GM21737 (cell line): ENCODE measurements around the gene GTPBP6.
"Not testable (repeated sequence)": the region's sequence is repeated elsewhere in the genome, so short reads cannot be mapped to it uniquely, and the experiment has no call there.

ENCODE experiments used
- ATAC-seq: cut with Tn5 transposase; IDR thresholded peaks from one replicate; pipeline ENCODE4 v1.9.1; 2021; ENCODE audit warnings: mild to moderate bottlenecking, moderate library complexity; ENCODE audit not compliant: unreplicated experiment

The GTPBP6 gene

DNA sequence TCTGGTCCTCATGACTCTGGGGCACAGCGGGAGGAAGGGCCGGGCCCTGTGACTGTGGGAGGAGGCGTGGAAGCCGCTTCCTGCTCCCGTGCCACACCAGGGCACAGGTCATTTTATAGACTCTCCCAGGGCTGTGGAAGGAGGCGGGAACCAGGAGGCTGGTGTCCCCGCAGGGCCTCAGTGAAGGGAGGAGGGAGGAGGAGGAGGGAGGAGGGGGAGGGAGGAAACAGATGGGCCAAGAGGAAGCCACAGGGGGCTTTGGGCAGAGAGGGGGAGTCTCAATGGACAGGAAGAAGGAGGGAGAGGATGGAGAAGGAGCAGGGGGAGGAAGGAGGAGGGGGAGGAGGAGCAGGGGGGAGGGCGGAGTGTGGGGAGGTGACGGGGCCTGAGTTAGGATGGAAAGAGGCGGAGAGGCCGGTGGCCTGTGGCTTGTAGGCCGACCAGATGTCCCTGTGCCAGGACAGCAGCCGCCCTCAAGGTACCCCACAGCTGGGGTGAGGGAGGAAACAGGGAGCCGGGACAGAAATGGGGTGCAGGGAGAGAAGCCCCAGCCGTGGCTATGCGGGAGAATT, 43.6 kb downstream of the GTPBP6 start:
- ATAC-seq = no peak

GRCh38 chrX:270848-271367, 47.7 kb downstream of the GTPBP6 start:
- no peak for ATAC-seq

- ATAC-seq = no peak
Observed at GRCh38 chrX:267771-268261, 50.8 kb downstream of the GTPBP6 start.

GRCh38 chrX:265502-265901, 53.1 kb downstream of the GTPBP6 start:
- ATAC-seq = no peak

GRCh38 chrX:264634-265455, 53.8 kb downstream of the GTPBP6 start:
- ATAC-seq = no peak

- ATAC-seq = not testable (repeated sequence)
Observed at GRCh38 chrX:264006-264405, 54.6 kb downstream of the GTPBP6 start.

DNA sequence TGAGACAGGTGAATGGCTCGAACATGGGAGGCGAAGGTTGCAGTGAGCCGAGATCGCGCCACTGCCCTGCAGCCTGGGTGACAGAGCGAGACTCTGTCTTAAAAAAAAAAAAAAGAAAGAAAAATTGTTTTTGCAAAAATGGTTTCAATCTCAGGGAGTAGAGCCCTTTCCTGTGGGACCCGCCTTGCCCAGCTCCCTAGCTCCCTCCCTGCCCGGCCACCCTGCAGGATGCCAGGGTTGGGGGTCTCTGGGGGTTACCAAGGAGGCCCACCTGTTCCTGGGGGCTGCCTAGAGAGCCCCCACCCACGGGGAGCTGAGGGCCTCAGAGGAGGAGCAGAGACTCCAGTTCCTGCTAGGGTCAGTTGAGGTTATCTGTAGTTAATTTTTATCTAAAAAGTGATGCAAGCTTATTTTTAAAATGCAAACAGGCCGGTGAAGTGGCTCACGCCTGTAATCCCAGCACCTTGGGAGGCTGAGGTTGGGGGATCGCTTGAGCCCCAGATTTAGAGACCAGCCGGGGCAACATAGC, 56.2 kb downstream of the GTPBP6 start:
- ATAC-seq = peak; percentile 83

DNA sequence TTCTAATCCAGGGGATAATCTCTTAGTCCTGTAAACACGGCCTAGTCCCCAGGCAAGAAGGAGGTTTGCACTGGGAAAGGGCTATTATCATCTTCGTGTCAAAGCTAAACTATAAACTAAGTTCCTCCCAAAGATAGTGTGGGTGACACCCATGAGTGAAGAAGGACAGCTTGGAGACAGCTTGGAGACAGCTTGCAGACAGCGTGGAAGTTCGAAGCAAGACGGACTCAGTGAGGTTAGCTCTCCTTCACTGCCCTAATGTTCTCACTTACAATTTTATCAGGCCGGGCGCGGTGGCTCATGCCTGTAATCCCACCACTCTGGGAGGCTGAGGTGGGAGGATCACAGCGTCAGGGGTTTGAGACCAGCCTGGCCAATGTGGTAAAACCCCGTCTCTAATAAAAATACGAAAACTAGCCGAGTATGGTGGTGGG, 56.7 kb downstream of the GTPBP6 start:
- ATAC-seq = no peak

DNA sequence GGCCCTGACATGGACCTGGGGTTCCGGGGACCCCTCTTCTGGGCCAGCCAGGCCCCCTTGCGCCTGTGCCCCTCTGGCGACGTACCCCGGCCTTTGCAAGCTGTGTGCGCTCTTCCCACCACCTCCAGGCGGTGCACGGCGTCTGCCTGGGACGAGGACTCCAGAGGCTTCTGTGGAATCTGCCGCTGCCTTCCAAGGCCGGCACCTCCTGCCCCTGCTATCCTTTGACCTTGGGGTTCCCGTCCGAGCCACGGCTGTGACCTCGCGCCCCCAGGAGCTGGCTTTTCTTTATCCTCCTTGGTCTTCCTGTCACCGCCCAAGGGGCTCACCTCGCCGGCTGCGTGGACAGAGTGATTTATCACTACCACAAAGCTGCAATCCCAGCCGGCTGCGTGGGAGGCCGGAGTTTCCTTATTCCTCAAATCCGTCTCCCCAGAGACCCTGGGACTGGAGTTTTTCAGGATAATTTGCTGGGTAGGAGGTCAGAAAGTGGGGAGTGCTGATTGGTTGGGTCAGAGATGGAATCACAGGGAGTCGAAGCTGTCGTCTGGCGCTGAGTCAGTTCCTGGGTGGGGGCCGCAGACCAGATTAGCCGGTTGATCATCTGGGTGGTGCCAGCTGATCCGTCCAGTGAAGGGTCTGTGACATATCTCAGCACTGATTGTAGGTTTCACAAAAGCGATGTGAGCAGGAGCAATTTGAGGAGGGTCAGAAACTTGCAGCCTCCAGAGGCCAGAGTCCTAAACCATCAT, 57.3 kb downstream of the GTPBP6 start:
- no peak for ATAC-seq

- no peak for ATAC-seq
Observed at GRCh38 chrX:259692-260355, 58.8 kb downstream of the GTPBP6 start.

- ATAC-seq = no peak
Observed at GRCh38 chrX:258291-259040, 60.1 kb downstream of the GTPBP6 start.

DNA sequence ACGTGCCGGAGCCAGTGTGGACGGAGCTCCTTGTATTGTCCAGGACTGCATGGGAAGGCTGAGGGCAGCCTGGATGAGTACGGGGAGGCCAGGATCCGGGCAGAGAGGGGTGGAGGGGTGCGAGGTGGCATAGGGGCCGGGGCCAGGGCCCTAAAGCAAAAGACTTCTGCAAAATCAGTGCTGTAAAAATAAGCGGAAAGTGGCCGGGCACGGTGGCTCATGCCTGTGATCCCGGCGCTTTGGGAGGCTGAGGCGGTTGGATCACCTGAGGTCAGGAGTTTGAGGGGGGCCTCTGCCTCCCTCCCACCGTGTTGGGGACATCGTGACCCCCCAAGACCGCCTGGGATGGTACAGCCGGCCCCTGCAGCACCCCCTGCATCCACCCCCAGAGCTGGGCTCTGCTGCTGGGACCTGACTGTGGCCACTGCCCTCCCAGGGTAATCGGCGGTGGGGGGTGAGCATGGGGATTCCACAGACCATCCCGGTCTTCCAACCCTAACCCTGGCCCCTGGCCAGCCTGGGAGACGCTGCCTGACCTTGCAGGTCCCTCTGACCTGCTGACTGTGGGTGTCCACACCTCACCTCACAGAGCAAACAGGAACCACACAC, 60.8 kb downstream of the GTPBP6 start:
- no peak for ATAC-seq

GRCh38 chrX:257054-257453, 61.5 kb downstream of the GTPBP6 start:
- ATAC-seq = not testable (repeated sequence)

GRCh38 chrX:255923-256331, 62.7 kb downstream of the GTPBP6 start:
- no peak for ATAC-seq
